ENCODE measurements around the gene SLAMF8. TPM values are rescaled to one million over a fixed set of nuclear protein-coding genes. Genes with fewer than 3 reads are reported as not detected.

Gene SLAMF8
- total and polyA plus RNA-seq, 2 experiments from 2014 or later = not detected

GRCh38 chr1:159821171-159821867, 5.4 kb upstream of the SLAMF8 start:
- DNase-seq (ENCODE audit: low read depth in 1 of 2, low spot score in 1 of 2) = no peak

GRCh38 chr1:159823406-159823805, 3.3 kb upstream of the SLAMF8 start:
- DNase-seq (ENCODE audit: low read depth in 1 of 2, low spot score in 1 of 2) = no peak
- no peak for TF ChIP-seq CTCF (IDR thresholded peaks at IDR 0.05; ENCODE audit: low read depth, low read length)
- Histone ChIP-seq H3K27ac (no peak overlapping the region), H3K27me3 (no peaks in the 10 kb centered on the region), H3K9me3 (ENCODE audit: low read depth) (no peaks in the 10 kb centered on the region), H3K36me3 (no peaks in the 10 kb centered on the region), H3K4me3 (no peak overlapping the region), H3K4me1 (ENCODE audit: low read depth) (no peaks in the 10 kb centered on the region)

More at GRCh38 chr1:159821171-159821867, 5.4 kb upstream of the SLAMF8 start:
- H3K9me3 ChIP-seq (ENCODE audit: low read depth) = no peaks in the 10 kb centered on the region
- no peak overlapping the region for H3K27ac ChIP-seq
- no peaks in the 10 kb centered on the region for H3K27me3 ChIP-seq
- no peak for TF ChIP-seq CTCF (IDR thresholded peaks at IDR 0.05; ENCODE audit: low read depth, low read length)
- H3K4me3 ChIP-seq = no peak overlapping the region
- no peaks in the 10 kb centered on the region for H3K36me3 ChIP-seq
- no peaks in the 10 kb centered on the region for H3K4me1 ChIP-seq (ENCODE audit: low read depth)

- no peak for DNase-seq (ENCODE audit: low read depth in 1 of 2, low spot score in 1 of 2)
- Histone ChIP-seq H3K27ac (no peak overlapping the region), H3K27me3 (no peaks in the 10 kb centered on the region), H3K36me3 (no peaks in the 10 kb centered on the region), H3K4me1 (ENCODE audit: low read depth) (no peaks in the 10 kb centered on the region), H3K4me3 (no peak overlapping the region), H3K9me3 (ENCODE audit: low read depth) (no peaks in the 10 kb centered on the region)
- TF ChIP-seq CTCF (IDR thresholded peaks at IDR 0.05; ENCODE audit: low read depth, low read length) = no peak
Measured at GRCh38 chr1:159825564-159825963, 1.1 kb upstream of the SLAMF8 start.

- Histone ChIP-seq H3K27ac (no peak overlapping the region), H3K36me3 (no peaks in the 10 kb centered on the region), H3K9me3 (ENCODE audit: low read depth) (no peaks in the 10 kb centered on the region), H3K4me3 (no peak overlapping the region), H3K27me3 (no peaks in the 10 kb centered on the region), H3K4me1 (ENCODE audit: low read depth) (no peaks in the 10 kb centered on the region)
- DNase-seq (ENCODE audit: low read depth in 1 of 2, low spot score in 1 of 2) = no peak
- TF ChIP-seq CTCF (IDR thresholded peaks at IDR 0.05; ENCODE audit: low read depth, low read length) = no peak
Measured at GRCh38 chr1:159827102-159827490, 423 bp downstream of the SLAMF8 start.

- no peaks in the 10 kb centered on the region for H3K9me3 ChIP-seq (ENCODE audit: low read depth)
- H3K27ac ChIP-seq = no peak overlapping the region
- no peak for DNase-seq (ENCODE audit: low read depth in 1 of 2, low spot score in 1 of 2)
- no peak overlapping the region for H3K4me3 ChIP-seq
- H3K36me3 ChIP-seq = no peaks in the 10 kb centered on the region
- no peak for TF ChIP-seq CTCF (IDR thresholded peaks at IDR 0.05; ENCODE audit: low read depth, low read length)
- no peaks in the 10 kb centered on the region for H3K27me3 ChIP-seq
- no peaks in the 10 kb centered on the region for H3K4me1 ChIP-seq (ENCODE audit: low read depth)
Measured at GRCh38 chr1:159827549-159827948, 876 bp downstream of the SLAMF8 start.

All from cardiac muscle cell (in vitro differentiated cells and primary cell).